Type B pancreatic cell (in vitro differentiated cells): Measurements from ENCODE around the gene ATG101. TPM values are rescaled to one million over a fixed set of nuclear protein-coding genes. Genes with fewer than 3 reads are reported as not detected.
"Not testable (repeated sequence)": the region's sequence is repeated elsewhere in the genome, so short reads cannot be mapped to it uniquely, and the experiment has no call there.

Experiments
- DNase-seq: peaks from one replicate; pipeline ENCODE4 v3.0.0; 2021; ENCODE audit warnings: mixed read lengths; ENCODE audit not compliant: unreplicated experiment; ENCODE audit errors: extremely low spot score
- H3K27ac Mint-ChIP-seq: 2 replicates; pipeline ENCODE4 v1.8.0; 2021; ENCODE audit warnings: mild to moderate bottlenecking, mixed read lengths
- H3K27me3 Mint-ChIP-seq: 2 replicates; pipeline ENCODE4 v1.8.0; 2021; ENCODE audit warnings: mixed read lengths
- H3K36me3 Mint-ChIP-seq: 2 replicates; pipeline ENCODE4 v1.8.0; 2021; ENCODE audit warnings: mixed read lengths
- H3K4me1 Mint-ChIP-seq: one replicate; pipeline ENCODE4 v1.8.0; 2021; ENCODE audit warnings: mixed read lengths; ENCODE audit not compliant: unreplicated experiment
- H3K4me3 Mint-ChIP-seq: 2 replicates; pipeline ENCODE4 v1.8.0; 2021; ENCODE audit warnings: mild to moderate bottlenecking, mixed read lengths
- H3K9me3 Mint-ChIP-seq: 2 replicates; pipeline ENCODE4 v1.8.0; 2021; ENCODE audit warnings: mixed read lengths
- CTCF ChIP-seq: fragments of 200-600 bp; sonication (generic); conservative IDR thresholded peaks from 2 replicates; pipeline ENCODE4 v1.5.0; 2021; ENCODE audit warnings: antibody characterized with exemption, mild to moderate bottlenecking
- total RNA-seq: library from RNA; stranded (reverse); gene quantifications from 2 replicates; pipeline ENCODE4 v1.2.1, GENCODE V29; 2021; ENCODE audit warnings: low replicate concordance

Gene ATG101
- total RNA-seq, 1 donor from 2014 or later, result 35.7 TPM

DNA sequence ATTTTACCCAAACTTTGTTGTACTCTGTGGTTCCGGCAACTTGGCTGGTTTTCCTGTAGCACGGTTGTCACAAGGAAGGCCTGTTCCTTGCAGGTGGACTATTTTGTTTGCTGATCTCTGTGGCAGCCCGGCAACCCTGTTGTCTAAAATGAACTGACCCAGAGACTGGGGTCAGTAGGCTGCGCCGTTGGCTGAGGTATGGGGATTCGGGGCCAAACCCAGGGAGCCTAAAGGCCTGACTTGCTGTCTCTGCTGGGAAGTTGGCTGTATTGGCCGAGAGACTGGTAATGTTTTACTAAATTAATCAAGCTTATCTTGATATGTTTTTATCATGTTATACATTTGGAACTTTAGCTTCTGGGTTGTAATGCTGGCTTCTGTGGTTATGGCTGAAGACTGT, 23.6 kb downstream of the ATG101 start:
- Mint-ChIP-seq H3K4me1 (no peaks in the 10 kb centered on the region), H3K36me3 (no peaks in the 10 kb centered on the region), H3K4me3 (no peak overlapping the region), H3K27me3 (peaks cover 65% of the 10 kb centered on the region), H3K9me3 (peaks cover 4% of the 10 kb centered on the region), H3K27ac (peak overlapping the region; percentile 76)
- DNase-seq, result no peak
- no peak for TF ChIP-seq CTCF

DNA sequence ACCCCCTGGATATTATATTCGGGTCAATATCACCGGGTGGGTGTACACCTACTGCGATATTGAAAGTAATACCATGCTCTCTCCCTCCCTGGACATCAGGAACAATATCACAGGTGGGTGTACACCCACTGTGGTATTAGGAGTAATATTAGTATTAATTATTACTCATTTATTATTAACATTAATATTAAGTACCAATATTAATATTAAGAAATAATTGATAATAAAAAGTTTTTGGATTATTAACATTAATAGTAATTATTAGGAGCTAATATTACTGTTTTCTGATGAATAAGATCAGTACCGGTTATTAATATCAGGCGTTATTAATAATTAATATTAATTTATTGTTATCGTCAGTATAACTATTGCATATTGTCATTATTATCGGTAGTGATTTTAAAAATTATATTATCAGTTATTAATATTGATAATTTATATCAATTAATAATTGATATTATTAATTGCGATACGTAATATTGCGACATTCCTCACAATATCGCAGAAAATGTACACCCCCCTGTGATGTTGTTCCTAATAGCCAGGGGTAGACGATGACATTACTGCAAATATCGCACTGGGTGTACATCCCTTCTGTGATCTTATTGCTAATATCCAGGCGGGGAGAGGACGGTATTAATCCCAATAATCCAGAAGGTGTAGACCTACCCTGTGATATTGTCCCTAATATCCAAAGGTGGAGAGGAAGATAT, 26.7 kb downstream of the ATG101 start:
- Mint-ChIP-seq H3K36me3 (no peaks in the 10 kb centered on the region), H3K4me3 (no peak overlapping the region), H3K9me3 (peaks cover 4% of the 10 kb centered on the region), H3K4me1 (no peaks in the 10 kb centered on the region), H3K27me3 (peaks cover 52% of the 10 kb centered on the region), H3K27ac (no peak overlapping the region)
- no peak for DNase-seq
- TF ChIP-seq CTCF, result no peak

GRCh38 chr12:52097045-52097666, 27.4 kb downstream of the ATG101 start:
- peaks cover 4% of the 10 kb centered on the region for H3K9me3 Mint-ChIP-seq
- TF ChIP-seq CTCF, result no peak
- H3K27ac Mint-ChIP-seq, result no peak overlapping the region
- H3K36me3 Mint-ChIP-seq, result no peaks in the 10 kb centered on the region
- no peaks in the 10 kb centered on the region for H3K4me1 Mint-ChIP-seq
- DNase-seq, result no peak
- H3K27me3 Mint-ChIP-seq, result peaks cover 51% of the 10 kb centered on the region
- H3K4me3 Mint-ChIP-seq, result no peak overlapping the region

DNA sequence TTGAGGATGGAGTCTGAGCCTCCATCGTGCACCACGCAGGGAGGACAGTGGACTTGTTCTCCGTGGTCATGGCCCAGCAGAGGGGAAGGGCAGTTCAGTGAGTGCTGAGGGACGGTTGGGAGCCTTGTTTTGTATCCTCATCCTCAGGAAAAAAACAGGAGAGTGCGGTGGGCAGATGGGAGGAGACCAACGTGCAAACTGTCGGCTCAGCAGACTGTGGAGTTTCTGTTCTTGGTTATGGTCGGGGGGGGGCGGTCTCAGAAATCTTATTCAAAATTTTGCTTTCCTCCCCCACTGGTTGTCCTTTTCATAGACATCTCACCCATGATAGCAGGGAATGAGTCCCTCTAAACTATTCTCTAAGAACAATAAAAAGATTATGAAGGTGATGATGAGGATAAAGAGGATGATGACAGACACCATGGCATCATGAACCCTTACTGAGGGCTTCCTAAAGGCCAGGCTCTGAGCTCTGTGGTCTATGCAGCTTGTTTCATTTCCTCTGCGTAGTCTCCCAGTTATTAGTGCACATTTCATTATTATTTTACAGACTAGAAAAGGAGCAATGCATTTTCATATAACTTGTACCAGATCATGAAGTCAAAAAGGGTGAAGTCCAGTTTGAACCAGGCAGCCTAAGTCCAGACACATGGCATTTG, 34.8 kb downstream of the ATG101 start:
- H3K36me3 Mint-ChIP-seq, H3K4me1 Mint-ChIP-seq, H3K27ac Mint-ChIP-seq, H3K4me3 Mint-ChIP-seq, DNase-seq, H3K9me3 Mint-ChIP-seq: not testable (repeated sequence)
- peaks cover 46% of the 10 kb centered on the region for H3K27me3 Mint-ChIP-seq

DNA sequence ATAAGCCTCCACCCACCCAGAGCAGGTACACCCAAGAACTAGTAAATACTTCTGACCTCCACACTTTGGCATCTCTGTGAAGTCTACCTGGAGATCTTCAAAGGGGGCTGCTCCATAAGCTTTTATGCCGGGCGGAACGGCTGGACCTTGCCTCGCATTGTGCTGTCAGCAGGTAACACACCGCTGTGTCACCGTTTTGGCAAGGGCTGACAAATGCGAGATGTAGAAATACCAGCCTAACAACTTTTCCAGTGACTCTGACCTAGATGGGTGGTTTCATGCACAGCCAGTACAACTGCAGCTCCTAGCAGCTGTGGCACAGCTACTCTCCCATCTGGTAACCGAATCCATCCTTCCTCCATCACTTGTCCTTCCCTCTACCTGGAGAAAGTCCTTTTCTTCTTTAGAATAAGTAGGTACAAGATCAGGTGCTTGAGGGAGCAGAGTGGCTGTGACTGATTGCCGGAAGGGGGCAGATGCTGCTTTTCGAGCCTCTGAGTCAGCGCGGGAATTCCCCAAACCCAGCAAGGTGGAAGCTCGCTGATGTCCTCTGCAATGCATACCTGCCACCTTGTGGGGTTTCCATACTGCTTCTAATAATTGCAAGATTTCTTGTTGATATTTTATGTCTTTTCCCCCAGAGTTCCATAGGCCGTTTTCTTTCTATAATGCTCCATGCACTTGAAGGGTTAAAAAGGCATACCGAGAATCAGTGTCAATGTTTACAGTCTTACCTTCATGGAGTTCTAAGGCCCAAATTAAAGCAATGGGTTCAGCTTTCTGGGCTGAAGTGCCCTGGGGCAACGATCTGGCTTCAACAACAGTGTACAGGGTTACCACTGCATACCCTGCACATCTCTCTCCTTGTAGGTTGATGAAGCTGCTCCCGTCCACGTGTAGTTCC, 46.7 kb downstream of the ATG101 start:
- H3K36me3 Mint-ChIP-seq, H3K9me3 Mint-ChIP-seq, DNase-seq, H3K4me1 Mint-ChIP-seq: not testable (repeated sequence)
- peak overlapping the region; percentile 59 for H3K4me3 Mint-ChIP-seq
- peak overlapping the region; percentile 91 for H3K27ac Mint-ChIP-seq
- H3K27me3 Mint-ChIP-seq, result peaks cover 19% of the 10 kb centered on the region

- H3K4me3 Mint-ChIP-seq, H3K9me3 Mint-ChIP-seq, H3K36me3 Mint-ChIP-seq, H3K4me1 Mint-ChIP-seq, DNase-seq: not testable (repeated sequence)
- Mint-ChIP-seq H3K27me3 (peaks cover 22% of the 10 kb centered on the region), H3K27ac (peak overlapping the region; percentile 55)
These were observed 48.2 kb downstream of the ATG101 start for GRCh38 chr12:52117806-52118475.
